Chondrocyte (in vitro differentiated cells): ENCODE data around the gene C13orf46. TPM values are rescaled to one million over a fixed set of nuclear protein-coding genes. Genes with fewer than 3 reads are reported as not detected.
"Not testable (repeated sequence)": the region's sequence is repeated elsewhere in the genome, so short reads cannot be mapped to it uniquely, and the experiment has no call there.

Experiments
- DNase-seq: peaks from one replicate; pipeline ENCODE4 v3.0.0; 2021; ENCODE audit warnings: mixed read lengths, low spot score
- H3K27ac Mint-ChIP-seq: one replicate; pipeline ENCODE4 v1.8.0; 2021; ENCODE audit warnings: mild to moderate bottlenecking, moderate library complexity, mixed read lengths; ENCODE audit not compliant: unreplicated experiment
- H3K27me3 Mint-ChIP-seq: 2 replicates; pipeline ENCODE4 v1.8.0; 2021; ENCODE audit warnings: low read depth, mixed read lengths
- H3K36me3 Mint-ChIP-seq: 2 replicates; pipeline ENCODE4 v1.8.0; 2021; ENCODE audit warnings: low read depth, mixed read lengths
- H3K4me1 Mint-ChIP-seq: 2 replicates; pipeline ENCODE4 v1.8.0; 2021; ENCODE audit warnings: low read depth, mild to moderate bottlenecking, mixed read lengths
- H3K4me3 Mint-ChIP-seq: one replicate; pipeline ENCODE4 v1.8.0; 2021; ENCODE audit warnings: mild to moderate bottlenecking, moderate library complexity, mixed read lengths; ENCODE audit not compliant: unreplicated experiment
- H3K9me3 Mint-ChIP-seq: 2 replicates; pipeline ENCODE4 v1.8.0; 2021; ENCODE audit warnings: low read depth, mixed read lengths
- total RNA-seq: library from RNA; stranded (reverse); gene quantifications from 3 replicates; pipeline ENCODE4 v1.2.1, GENCODE V29; 2021
- TF ChIP-seq, protein P1 (sequence below): fragments of 200-600 bp; sonication (generic); IDR thresholded peaks from 2 replicates; pipeline ENCODE4 v1.5.0; 2021; ENCODE audit warnings: antibody characterized with exemption, mild to moderate bottlenecking, moderate library complexity

The C13orf46 gene
- total RNA-seq, 1 donor from 2014 or later: 2.2 TPM

DNA sequence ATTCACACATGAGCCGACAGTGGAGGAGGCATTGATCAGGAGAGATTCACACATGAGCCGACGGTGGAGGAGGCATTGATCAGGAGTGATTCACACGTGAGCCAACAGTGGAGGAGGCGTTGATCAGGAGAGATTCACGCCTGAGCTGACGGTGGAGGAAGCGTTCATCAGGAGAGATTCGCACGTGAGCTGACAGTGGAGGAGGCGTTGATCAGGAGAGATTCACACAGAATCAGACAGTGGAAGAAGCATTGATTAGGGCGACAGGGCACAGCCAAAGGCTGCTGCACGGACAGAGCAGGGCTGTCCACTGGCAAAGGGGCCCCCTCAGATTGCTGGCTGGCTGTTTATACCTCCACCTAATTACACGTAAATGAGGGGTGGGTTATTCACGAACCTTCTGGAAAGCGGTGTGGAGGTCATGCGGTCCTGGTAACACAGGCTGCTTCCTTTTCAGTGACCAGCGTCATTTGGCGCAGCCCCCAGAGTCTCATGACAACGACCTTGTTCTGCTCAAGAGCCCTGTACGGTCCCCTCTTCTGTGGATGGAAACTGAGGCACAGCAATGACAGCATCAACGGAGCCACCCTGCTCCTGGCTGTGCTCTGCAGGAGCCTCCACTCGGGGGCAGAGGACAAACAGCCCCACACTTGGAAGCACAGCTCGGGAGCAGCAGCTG lies 59.4 kb downstream of the C13orf46 start:
- Mint-ChIP-seq H3K36me3 (peaks cover 6% of the 10 kb centered on the region), H3K4me1 (no peaks in the 10 kb centered on the region), H3K4me3 (no peak overlapping the region), H3K9me3 (peaks cover 17% of the 10 kb centered on the region), H3K27ac (no peak overlapping the region), H3K27me3 (peaks cover 23% of the 10 kb centered on the region)
- TF ChIP-seq, protein P1, sequence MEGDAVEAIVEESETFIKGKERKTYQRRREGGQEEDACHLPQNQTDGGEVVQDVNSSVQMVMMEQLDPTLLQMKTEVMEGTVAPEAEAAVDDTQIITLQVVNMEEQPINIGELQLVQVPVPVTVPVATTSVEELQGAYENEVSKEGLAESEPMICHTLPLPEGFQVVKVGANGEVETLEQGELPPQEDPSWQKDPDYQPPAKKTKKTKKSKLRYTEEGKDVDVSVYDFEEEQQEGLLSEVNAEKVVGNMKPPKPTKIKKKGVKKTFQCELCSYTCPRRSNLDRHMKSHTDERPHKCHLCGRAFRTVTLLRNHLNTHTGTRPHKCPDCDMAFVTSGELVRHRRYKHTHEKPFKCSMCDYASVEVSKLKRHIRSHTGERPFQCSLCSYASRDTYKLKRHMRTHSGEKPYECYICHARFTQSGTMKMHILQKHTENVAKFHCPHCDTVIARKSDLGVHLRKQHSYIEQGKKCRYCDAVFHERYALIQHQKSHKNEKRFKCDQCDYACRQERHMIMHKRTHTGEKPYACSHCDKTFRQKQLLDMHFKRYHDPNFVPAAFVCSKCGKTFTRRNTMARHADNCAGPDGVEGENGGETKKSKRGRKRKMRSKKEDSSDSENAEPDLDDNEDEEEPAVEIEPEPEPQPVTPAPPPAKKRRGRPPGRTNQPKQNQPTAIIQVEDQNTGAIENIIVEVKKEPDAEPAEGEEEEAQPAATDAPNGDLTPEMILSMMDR: no peak
- DNase-seq: no peak

DNA sequence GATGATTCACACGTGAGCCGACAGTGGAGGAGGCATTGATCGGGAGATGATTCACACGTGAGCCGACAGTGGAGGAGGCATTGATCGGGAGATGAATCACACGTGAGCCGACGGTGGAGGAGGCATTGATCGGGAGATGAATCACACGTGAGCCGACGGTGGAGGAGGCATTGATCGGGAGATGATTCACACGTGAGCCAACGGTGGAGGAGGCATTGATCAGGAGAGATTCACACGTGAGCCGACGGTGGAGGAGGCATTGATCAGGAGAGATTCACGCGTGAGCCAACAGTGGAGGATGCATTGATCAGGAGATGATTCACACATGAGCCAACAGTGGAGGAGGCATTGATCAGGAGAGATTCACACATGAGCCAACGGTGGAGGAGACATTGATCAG lies 60.0 kb downstream of the C13orf46 start:
- Mint-ChIP-seq H3K9me3 (peaks cover 17% of the 10 kb centered on the region), H3K27me3 (peaks cover 23% of the 10 kb centered on the region)
- H3K27ac Mint-ChIP-seq, H3K36me3 Mint-ChIP-seq, H3K4me3 Mint-ChIP-seq, H3K4me1 Mint-ChIP-seq, DNase-seq: not testable (repeated sequence)

DNA sequence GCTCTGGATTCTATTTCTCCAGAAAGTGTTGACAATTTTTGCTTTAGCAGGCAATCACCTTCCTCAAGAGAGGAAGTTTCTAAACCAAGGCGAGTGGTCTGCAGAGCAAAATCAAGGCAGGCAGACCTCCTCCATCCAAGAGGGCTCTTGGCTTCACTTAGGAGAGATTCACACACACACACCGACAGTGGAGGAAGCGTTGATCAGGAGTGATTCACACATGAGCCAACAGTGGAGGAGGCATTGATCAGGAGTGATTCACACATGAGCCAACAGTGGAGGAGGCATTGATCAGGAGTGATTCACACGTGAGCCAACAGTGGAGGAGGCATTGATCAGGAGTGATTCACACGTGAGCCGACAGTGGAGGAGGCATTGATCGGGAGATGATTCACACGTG lies 60.5 kb downstream of the C13orf46 start:
- peaks cover 23% of the 10 kb centered on the region for H3K27me3 Mint-ChIP-seq
- not testable (repeated sequence) for H3K4me1 Mint-ChIP-seq
- peaks cover 17% of the 10 kb centered on the region for H3K9me3 Mint-ChIP-seq

DNA sequence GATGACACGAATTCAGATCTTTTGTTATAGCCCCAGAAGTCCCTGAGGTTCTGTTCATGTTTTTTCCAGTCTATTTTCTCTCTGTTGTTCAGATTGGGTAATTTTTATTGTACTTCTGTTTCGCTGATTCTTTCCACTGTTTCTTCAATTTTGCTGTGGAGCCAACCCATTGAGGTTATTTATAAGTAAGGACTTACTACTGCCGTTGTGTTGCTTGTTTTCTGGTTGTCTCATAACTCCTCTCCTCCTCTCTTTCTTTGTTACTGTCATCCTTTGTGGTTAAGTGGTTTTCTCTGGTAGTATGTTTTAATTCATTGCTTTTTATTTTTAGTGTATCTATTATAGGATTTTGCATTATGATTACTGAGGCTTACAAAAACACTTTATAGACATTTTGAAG lies 61.3 kb downstream of the C13orf46 start:
- Mint-ChIP-seq H3K9me3 (peaks cover 17% of the 10 kb centered on the region), H3K27me3 (peaks cover 23% of the 10 kb centered on the region), H3K4me3 (no peak overlapping the region), H3K27ac (no peak overlapping the region), H3K4me1 (peaks cover 10% of the 10 kb centered on the region), H3K36me3 (peaks cover 6% of the 10 kb centered on the region)
- no peak for DNase-seq
- TF ChIP-seq, protein P1: no peak

More for the DNA sequence above, 60.5 kb downstream of the C13orf46 start:
- H3K36me3 Mint-ChIP-seq, H3K27ac Mint-ChIP-seq, DNase-seq, H3K4me3 Mint-ChIP-seq: not testable (repeated sequence)

DNA sequence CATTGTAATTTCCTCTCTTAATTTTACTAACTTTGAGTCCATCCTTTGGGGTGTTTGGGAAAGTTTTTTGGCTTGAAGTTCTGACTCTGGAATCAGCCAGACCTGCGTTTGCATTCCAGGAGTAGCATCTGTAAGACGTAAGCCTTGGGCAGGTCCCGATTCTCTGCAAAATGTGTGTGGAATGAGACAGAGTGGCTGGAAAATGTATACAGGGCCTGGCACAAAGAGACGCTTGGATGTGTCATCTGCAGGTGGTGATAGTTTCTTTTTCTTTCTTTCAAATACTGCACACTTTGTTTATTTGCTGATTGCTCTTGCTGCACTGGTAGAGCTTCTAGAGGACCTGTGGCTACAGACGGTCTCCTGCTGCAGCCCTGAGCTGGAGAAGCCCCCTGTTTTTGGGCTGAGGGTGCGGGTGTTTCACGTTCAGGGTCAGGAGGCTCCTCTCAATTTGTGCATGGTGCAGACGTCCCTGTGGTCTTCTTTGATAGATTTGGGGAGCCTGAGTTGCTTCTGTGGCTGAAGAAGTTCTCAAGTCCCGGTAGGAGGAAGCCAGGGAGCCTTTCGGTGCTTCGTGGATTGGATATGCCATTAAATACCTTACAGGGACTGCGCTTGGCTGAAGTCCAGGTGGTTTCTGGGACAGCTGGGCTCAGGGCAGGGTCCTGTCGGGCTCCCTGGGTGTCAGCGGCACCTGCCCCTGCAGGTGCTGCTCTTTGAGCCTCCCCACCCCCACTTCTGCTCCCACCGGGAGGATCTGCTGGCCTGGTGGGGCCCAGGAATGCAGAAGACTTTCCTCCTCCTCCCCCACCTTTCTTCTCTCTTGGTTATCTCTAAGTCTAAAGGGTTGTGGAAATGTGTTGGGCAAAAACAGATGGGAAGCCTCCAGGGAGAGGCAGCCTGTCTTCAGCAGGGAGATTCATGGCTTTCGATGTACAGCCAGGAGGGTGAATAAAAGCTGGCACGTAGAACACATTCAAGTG lies 66.0 kb downstream of the C13orf46 start:
- H3K27ac Mint-ChIP-seq: peak overlapping the region; percentile 75
- no peak for DNase-seq

DNA sequence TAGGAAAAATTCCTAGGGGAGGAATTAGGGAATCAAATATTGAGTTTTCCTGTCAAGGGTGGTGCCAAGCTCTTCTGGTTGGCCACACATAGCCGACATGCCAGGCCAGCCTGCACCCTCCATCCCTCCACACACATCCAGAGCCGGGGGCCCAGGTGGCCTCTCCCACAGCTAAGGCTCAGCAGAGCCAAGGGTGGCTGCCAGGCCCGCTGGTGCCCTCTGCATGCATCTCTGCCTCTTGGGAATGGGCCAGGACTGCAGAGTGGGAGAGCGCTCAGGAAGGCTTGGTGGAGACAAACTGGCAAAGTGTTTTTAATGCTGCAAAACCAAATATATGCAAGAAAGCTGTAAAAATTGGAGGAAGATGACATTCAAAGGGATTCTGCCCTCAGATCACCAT lies 67.3 kb downstream of the C13orf46 start:
- H3K4me3 Mint-ChIP-seq: no peak overlapping the region
- no peak for DNase-seq
- H3K27me3 Mint-ChIP-seq: peaks cover 3% of the 10 kb centered on the region
- TF ChIP-seq, protein P1: no peak
- peaks cover 8% of the 10 kb centered on the region for H3K9me3 Mint-ChIP-seq
- peaks cover 45% of the 10 kb centered on the region for H3K4me1 Mint-ChIP-seq
- H3K27ac Mint-ChIP-seq: no peak overlapping the region
- H3K36me3 Mint-ChIP-seq: peaks cover 1% of the 10 kb centered on the region

More for the DNA sequence above, 66.0 kb downstream of the C13orf46 start:
- Mint-ChIP-seq H3K9me3 (peaks cover 17% of the 10 kb centered on the region), H3K36me3 (peaks cover 6% of the 10 kb centered on the region), H3K4me1 (peaks cover 36% of the 10 kb centered on the region), H3K27me3 (peaks cover 3% of the 10 kb centered on the region), H3K4me3 (no peak overlapping the region)
- TF ChIP-seq, protein P1: no peak
